HAP-1 (cell line): ENCODE data around the gene LYZL4.

Source experiments
- DNase-seq, 2 experiments: peaks; one replicate each; pipeline ENCODE4 v3.0.0-alpha.2; 2016 to 2020; ENCODE audit warnings: low spot score in 2 of 2
- H3K27me3 ChIP-seq: fragments of 250-450 bp; sonication (Bioruptor Pico); 2 replicates; pipeline ENCODE4 v1.5.1; 2020; ENCODE audit warnings: low read depth, mild to moderate bottlenecking, moderate library complexity
- H3K36me3 ChIP-seq: fragments of 250-450 bp; sonication (Bioruptor Pico); replicated peaks from 2 replicates; pipeline ENCODE4 v1.5.1; 2020; ENCODE audit warnings: mild to moderate bottlenecking
- H3K4me1 ChIP-seq: fragments of 250-450 bp; sonication (Bioruptor Pico); 2 replicates; pipeline ENCODE4 v1.5.1; 2020; ENCODE audit warnings: mild to moderate bottlenecking
- H3K4me3 ChIP-seq: fragments of 250-450 bp; sonication (Bioruptor Pico); 2 replicates; pipeline ENCODE4 v1.5.1; 2020; ENCODE audit warnings: mild to moderate bottlenecking, moderate library complexity
- H3K9me3 ChIP-seq: fragments of 250-450 bp; sonication (Bioruptor Pico); 2 replicates; pipeline ENCODE4 v1.5.1; 2020; ENCODE audit warnings: mild to moderate bottlenecking, moderate library complexity
- in situ Hi-C: fragments of 300-500 bp; cut with MboI; formaldehyde crosslinking; loops from 3 replicates; pipeline ENCODE4 v1.14.3; 2020; ENCODE audit warnings: low sequenced_read_pairs, inconsistent platforms, mixed read lengths

The LYZL4 gene

GRCh38 chr3:42440924-42441323, 30.5 kb upstream of the LYZL4 start:
- H3K4me1 ChIP-seq, result 0 out of 2 replicates have a peak, but pooled peaks cover under 1% of the 10 kb centered on the region
- no peak overlapping the region for H3K4me3 ChIP-seq
- no peak for DNase-seq
- H3K36me3 ChIP-seq, result no peaks in the 10 kb centered on the region
- no peaks in the 10 kb centered on the region for H3K9me3 ChIP-seq
- in situ Hi-C loops, result loop anchor here (5.0 to 25.0 kb wide), 2 partner anchors 194 to 554 kb away; no protein-coding TSS in a partner anchor
- peaks cover 55% of the 10 kb centered on the region for H3K27me3 ChIP-seq

- H3K36me3 ChIP-seq, result no peaks in the 10 kb centered on the region
- peaks cover 69% of the 10 kb centered on the region for H3K27me3 ChIP-seq
- H3K9me3 ChIP-seq, result no peaks in the 10 kb centered on the region
- no peak for DNase-seq
- no peaks in the 10 kb centered on the region for H3K4me1 ChIP-seq
- no peak overlapping the region for H3K4me3 ChIP-seq
- in situ Hi-C loops, result loop anchor here (5.0 to 25.0 kb wide), 2 partner anchors 192 to 552 kb away; no protein-coding TSS in a partner anchor
Observed at GRCh38 chr3:42439261-42440115, 29.1 kb upstream of the LYZL4 start.

DNA sequence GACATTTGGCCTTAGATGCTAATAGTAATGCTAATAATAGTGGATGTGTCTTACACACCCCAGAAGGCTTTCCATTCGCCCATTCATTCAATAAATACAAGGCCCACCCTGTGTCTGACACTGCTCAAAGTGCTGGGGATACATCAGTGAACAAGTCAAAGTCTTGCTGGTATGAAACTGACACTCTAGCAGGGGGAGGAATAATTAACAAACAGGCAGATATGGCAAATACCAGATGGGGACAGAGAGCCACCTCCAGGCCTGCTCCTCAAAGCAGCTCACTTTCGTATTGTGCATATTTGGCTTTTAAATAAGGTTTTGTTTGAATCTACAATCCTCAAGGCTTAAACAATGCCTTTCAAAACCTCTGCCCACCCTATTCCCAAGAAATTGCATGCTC, 28.3 kb upstream of the LYZL4 start:
- DNase-seq, result no peak
- Histone ChIP-seq H3K4me3 (no peak overlapping the region), H3K4me1 (no peaks in the 10 kb centered on the region), H3K36me3 (no peaks in the 10 kb centered on the region), H3K27me3 (peaks cover 75% of the 10 kb centered on the region), H3K9me3 (no peaks in the 10 kb centered on the region)
- in situ Hi-C loops, result loop anchor here (25.0 kb wide), 1 partner anchor 551 kb away; no protein-coding TSS in a partner anchor

GRCh38 chr3:42438193-42438592, 27.8 kb upstream of the LYZL4 start:
- H3K27me3 ChIP-seq, result peaks cover 75% of the 10 kb centered on the region
- H3K4me3 ChIP-seq, result no peak overlapping the region
- no peaks in the 10 kb centered on the region for H3K4me1 ChIP-seq
- in situ Hi-C loops, result loop anchor here (25.0 kb wide), 1 partner anchor 551 kb away; no protein-coding TSS in a partner anchor
- H3K36me3 ChIP-seq, result no peaks in the 10 kb centered on the region
- DNase-seq, result no peak
- H3K9me3 ChIP-seq, result no peaks in the 10 kb centered on the region

DNA sequence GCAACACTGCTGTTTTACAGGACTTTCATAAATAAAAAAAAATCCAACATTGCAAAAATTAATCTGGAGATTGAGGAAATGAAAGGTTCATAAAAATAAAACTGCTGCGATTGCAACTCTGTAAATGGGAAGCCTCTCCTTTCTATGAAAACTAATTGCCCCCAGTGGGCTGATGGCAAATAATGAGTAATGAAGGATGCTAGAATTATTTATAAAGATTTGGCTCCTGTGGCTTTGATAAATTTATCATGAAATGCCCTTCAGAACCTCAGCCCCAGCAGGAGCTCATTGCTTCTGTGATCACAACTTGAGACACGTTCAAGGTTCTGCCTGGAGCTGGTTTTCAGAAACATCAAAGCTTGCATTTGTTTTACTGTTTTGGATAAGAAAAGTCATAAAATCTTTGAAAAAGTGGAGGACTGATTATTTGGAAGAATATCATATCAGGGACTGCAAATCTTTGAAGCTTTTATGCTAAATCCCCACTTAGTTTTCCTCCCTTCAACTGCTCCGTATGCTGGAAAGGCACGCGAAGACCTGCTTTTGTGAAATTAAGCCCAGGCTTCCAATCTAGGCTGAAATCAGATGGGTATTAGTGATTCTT, 24.5 kb upstream of the LYZL4 start:
- no peak for DNase-seq
- H3K4me1 ChIP-seq, result no peaks in the 10 kb centered on the region
- no peak overlapping the region for H3K4me3 ChIP-seq
- H3K27me3 ChIP-seq, result peaks cover 80% of the 10 kb centered on the region
- in situ Hi-C loops, result loop anchor here (25.0 kb wide), 1 partner anchor 548 kb away; no protein-coding TSS in a partner anchor
- no peaks in the 10 kb centered on the region for H3K9me3 ChIP-seq
- no peaks in the 10 kb centered on the region for H3K36me3 ChIP-seq

GRCh38 chr3:42432485-42432884, 22.1 kb upstream of the LYZL4 start:
- H3K36me3 ChIP-seq, result no peaks in the 10 kb centered on the region
- in situ Hi-C loops, result loop anchor here (25.0 kb wide), 1 partner anchor 545 kb away; no protein-coding TSS in a partner anchor

GRCh38 chr3:42430781-42431532, 20.5 kb upstream of the LYZL4 start:
- Histone ChIP-seq H3K4me3 (no peak overlapping the region), H3K36me3 (no peaks in the 10 kb centered on the region), H3K9me3 (no peaks in the 10 kb centered on the region), H3K4me1 (no peaks in the 10 kb centered on the region), H3K27me3 (peaks cover 97% of the 10 kb centered on the region)
- in situ Hi-C loops, result loop anchor here (25.0 kb wide), 1 partner anchor 544 kb away; no protein-coding TSS in a partner anchor
- DNase-seq, result no peak

More at GRCh38 chr3:42432485-42432884, 22.1 kb upstream of the LYZL4 start:
- DNase-seq, result no peak
- H3K27me3 ChIP-seq, result peaks cover 88% of the 10 kb centered on the region
- no peak overlapping the region for H3K4me3 ChIP-seq
- no peaks in the 10 kb centered on the region for H3K9me3 ChIP-seq
- no peaks in the 10 kb centered on the region for H3K4me1 ChIP-seq

DNA sequence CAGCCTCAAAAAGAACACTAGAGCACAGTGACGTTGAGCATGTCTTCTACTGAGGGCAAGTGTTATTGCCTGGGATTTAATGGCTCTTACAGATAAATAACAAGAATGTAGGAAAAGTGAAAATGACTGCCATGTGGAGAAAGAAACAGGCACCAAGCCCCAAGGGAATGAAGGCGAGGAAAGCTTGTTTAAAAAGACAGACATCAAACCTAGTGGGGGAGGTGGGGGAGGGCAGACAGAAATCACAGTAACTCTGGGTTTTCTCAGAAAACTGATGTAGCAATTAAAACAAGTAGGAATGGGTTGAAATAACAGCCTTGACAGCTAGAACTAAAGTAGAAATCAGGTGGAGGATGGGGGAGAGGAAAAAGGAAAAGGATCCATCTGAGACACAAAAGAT, 18.4 kb upstream of the LYZL4 start:
- Histone ChIP-seq H3K4me3 (no peak overlapping the region), H3K9me3 (no peaks in the 10 kb centered on the region), H3K27me3 (peaks cover 81% of the 10 kb centered on the region), H3K36me3 (no peaks in the 10 kb centered on the region), H3K4me1 (peaks cover 10% of the 10 kb centered on the region)
- DNase-seq, result no peak
- in situ Hi-C loops, result loop anchor here (25.0 kb wide), 1 partner anchor 542 kb away; no protein-coding TSS in a partner anchor

DNA sequence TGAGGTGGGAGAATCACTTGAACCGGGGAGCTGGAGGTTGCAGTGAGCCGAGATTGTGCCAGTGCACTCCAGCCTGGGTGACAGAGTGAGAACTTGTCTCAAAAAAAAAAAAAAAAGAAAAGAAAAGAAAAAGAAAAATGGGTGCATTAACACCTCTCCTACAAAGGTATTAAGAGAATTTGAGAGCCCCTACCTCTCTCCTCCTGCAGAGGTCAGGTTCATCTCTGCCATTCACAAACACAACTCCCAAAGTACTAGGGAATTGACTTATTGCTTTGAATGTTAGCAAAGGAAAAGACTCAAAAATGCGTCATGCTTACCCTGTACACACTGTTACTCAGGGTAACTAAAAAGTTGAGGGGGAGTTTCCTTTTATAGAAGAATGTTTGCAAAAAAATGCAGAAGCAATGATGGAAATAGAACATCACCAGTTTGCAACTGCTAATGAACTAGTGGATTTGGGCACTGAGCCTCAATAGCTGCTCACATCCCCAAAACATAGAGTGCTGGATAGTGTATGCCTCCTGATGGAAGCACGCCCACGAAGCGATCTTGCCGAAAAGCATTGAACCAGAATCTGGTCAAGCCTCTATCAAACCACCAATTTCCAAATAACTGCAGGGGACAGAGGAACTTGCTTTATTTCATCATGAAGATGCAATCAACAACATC, 15.5 kb upstream of the LYZL4 start:
- no peak for DNase-seq
- in situ Hi-C loops, result loop anchor here (25.0 kb wide), 1 partner anchor 539 kb away; no protein-coding TSS in a partner anchor
- peaks cover 81% of the 10 kb centered on the region for H3K27me3 ChIP-seq
- peaks cover 10% of the 10 kb centered on the region for H3K4me1 ChIP-seq
- H3K36me3 ChIP-seq, result no peaks in the 10 kb centered on the region
- H3K4me3 ChIP-seq, result no peak overlapping the region
- H3K9me3 ChIP-seq, result no peaks in the 10 kb centered on the region

DNA sequence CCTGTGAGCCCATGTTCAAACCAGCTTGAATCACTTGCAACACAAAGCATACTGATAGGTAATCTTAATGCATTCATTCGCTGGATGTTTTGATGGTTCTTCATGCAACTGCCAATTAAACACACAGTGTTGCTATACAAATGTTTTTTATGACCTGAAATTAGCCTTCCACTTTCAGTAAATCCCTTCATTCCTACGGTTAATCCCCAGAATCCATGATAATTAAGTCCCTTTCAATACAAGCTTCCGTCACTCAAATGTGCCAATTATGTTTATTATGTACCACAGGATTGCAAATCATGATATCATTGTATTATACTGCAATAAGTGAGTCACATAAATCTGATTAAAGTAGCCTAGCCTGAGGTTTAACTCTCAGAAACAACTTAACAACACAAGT, 14.5 kb upstream of the LYZL4 start:
- DNase-seq, result peak in 1 of 2 experiments; percentile 97
- Histone ChIP-seq H3K9me3 (no peaks in the 10 kb centered on the region), H3K27me3 (peaks cover 81% of the 10 kb centered on the region), H3K4me1 (peaks cover 10% of the 10 kb centered on the region), H3K4me3 (no peak overlapping the region), H3K36me3 (no peaks in the 10 kb centered on the region)
- in situ Hi-C loops, result loop anchor here (25.0 kb wide), 1 partner anchor 538 kb away; no protein-coding TSS in a partner anchor

DNA sequence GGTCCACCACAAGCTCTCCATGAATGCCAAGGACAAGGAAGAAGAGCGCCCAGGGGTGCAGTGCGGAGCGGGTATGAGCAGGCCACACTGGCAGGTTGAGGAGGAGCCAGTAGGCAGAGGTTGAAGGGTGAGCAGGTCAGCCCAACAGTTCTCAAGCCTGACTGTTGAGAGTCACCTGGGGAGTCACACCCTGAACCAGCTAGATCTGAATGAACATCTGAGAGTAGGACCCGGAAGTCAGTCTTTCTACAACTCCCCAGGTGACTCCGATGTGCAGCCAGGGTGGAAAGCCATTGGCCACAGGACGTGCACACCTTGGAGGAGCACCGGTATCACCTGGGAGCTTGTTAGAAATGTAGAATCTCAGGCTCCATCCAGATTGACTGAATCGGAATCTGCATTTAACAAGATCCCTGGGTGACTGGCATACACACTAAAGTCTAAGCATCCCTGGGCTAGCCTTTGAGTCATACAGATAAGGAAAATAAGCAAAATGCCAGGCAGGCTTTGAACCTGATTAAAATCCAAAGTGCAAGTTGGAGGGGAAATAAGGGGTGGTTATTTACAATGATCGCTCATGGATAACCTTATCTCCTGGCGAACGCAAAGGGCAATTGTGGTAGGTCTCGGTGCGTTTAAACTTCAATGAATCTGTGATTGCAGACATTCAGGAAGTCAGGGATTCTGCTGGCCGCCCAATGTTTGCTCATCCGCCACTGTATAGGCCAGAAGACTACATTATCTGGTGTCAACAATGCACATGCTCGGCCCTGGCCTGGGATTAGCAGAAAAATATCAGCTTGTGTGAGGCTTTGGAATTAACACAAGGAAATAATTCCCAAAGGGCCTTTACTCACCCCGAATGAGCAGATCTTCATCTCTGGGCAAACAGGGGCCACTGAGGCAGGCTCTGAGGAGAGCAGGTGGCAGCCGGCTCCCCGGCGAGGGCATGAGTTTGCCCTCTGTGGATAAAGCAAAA, 11.7 kb upstream of the LYZL4 start:
- H3K9me3 ChIP-seq, result no peaks in the 10 kb centered on the region
- no peak for DNase-seq
- in situ Hi-C loops, result no loop called here
- no peak overlapping the region for H3K4me3 ChIP-seq
- peaks cover 80% of the 10 kb centered on the region for H3K27me3 ChIP-seq
- H3K36me3 ChIP-seq, result no peaks in the 10 kb centered on the region
- H3K4me1 ChIP-seq, result peaks cover 10% of the 10 kb centered on the region

DNA sequence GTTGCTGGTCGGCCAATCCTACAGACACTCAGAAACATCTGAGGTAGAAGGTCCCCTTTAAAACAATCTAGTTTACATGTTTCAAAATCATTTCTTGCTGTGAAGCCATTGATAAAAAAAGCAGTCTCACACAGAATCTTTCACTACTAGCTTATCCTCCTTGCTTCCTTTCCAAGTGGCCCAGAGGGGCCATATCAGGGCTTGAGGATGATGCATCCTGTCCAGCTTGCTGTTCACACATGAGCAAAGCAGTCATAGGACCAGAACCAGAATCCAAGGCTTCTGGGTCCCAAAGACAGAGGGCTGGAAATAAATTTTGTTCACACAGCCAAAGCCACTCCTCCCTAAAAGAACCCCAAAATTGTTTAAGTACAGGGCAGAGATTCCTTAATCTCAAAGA, 9.2 kb upstream of the LYZL4 start:
- no peak overlapping the region for H3K4me3 ChIP-seq
- no peaks in the 10 kb centered on the region for H3K36me3 ChIP-seq
- no peaks in the 10 kb centered on the region for H3K9me3 ChIP-seq
- H3K27me3 ChIP-seq, result peaks cover 91% of the 10 kb centered on the region
- no peak for DNase-seq
- peaks cover 4% of the 10 kb centered on the region for H3K4me1 ChIP-seq
- in situ Hi-C loops, result no loop called here
